Measurements from ENCODE around the gene LPP. TPM values are rescaled to one million over a fixed set of nuclear protein-coding genes. Genes with fewer than 3 reads are reported as not detected.
"Not testable (repeated sequence)": the region's sequence is repeated elsewhere in the genome, so short reads cannot be mapped to it uniquely, and the experiment has no call there.

The LPP gene
- total RNA-seq, 1 donor from 2014 or later = 114 TPM

- ATAC-seq = no peak
- intact Hi-C loops (cut with DNase I) = no loop called here
- DNase-seq (ENCODE audit: missing footprints) = no peak
These were observed 254.9 kb downstream of the LPP start for GRCh38 chr3:188408831-188409230.

DNA sequence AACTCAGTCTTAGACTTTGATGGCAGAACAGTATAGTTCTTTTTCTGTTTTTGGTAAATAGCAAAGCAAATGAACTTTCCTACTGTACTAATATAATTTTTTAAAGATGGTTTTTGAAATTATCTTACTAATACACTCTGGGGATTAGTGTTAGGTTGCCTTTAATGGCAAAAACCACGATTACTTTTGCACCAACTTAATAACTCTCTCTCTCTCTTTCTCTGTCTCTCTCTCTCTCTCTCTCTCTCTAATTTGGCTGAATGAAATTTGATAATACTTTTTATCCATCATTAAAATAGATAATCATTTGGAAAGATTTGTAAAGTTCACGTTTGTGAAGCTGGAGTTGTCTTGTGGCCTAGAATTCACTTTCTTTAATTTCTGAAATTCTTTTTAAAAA lies 257.8 kb downstream of the LPP start:
- intact Hi-C loops (cut with DNase I) = no loop called here
- no peak for ATAC-seq
- DNase-seq (ENCODE audit: missing footprints) = no peak

- ATAC-seq (no peak), DNase-seq (ENCODE audit: missing footprints) (no peak)
- intact Hi-C loops (cut with DNase I) = no loop called here
These were observed 261.2 kb downstream of the LPP start for GRCh38 chr3:188415196-188415595.

DNA sequence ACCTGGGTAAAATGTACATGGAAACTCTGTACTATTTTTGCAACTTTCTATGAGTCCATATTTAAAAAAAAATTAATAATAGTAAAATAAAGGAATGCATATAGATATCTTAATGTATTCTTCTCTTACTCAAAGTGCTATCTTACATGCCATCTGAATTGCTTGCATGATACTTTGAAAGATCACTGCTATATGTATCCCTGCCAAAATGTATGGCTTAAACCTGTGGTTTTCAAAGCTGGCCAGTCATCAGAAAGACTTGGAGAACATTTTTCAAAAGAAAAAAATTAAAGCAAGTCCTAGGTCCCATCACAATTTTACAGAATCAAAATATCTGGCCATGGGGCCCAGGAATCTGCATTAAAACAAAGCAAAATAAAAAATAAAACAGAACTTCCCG lies 262.1 kb downstream of the LPP start:
- no peak for ATAC-seq
- DNase-seq (ENCODE audit: missing footprints) = no peak
- intact Hi-C loops (cut with DNase I) = no loop called here

DNA sequence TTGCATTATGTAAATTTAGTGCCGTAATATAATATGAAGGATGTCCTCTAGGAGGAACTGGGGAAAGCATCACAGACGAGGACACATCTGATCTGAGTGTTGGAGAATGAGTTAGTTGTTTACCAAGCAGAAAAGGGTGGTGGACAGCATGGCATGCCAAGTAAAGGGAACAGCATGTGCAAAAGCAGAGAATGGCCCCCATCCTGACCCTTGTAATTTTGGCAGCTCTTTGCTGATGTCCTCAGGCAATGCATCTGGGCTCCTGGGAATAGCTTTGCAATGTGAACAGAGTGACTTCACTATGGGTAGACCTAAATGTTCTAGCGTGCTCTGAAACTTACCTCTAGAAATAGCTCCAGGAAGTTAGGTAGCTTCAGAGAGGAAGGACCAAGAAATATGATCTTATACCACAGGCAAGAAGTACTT lies 263.3 kb downstream of the LPP start:
- ATAC-seq = peak; percentile 69
- intact Hi-C loops (cut with DNase I) = no loop called here
- no peak for DNase-seq (ENCODE audit: missing footprints)

- intact Hi-C loops (cut with DNase I) = no loop called here
- no peak for ATAC-seq
- DNase-seq (ENCODE audit: missing footprints) = no peak
These were observed 263.8 kb downstream of the LPP start for GRCh38 chr3:188417766-188418165.

DNA sequence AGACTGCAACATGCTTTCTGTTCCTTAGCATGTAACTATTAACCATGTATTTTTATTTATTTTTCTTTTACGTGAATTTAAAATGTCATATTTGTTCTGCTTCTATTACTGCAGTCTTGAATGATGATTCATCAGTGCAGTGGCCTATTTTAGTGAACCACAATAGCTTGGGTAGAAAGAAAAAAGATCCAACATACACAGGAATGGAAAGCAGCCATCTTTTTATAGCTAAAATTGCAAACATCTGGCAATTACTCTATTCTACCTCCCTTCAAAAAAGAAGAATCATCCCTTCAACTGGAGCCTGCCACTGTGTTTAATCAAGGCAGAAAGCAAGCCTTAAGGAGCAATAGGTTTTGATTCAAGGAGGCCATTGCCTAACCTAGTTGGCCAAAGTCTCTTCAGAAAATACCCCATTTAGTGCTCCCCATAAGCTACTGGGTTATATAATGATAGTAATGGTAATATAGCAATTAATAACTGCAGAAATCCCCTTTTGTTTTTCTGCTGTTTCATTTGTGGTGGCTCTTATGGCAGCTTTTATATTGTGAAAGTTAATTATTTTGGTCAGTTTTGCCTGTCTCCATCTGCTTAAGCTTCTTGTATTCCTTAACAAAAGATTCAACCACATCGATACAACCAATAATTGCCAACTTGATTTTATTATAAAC lies 267.3 kb downstream of the LPP start:
- DNase-seq (ENCODE audit: missing footprints) (no peak), ATAC-seq (no peak)
- intact Hi-C loops (cut with DNase I) = no loop called here

DNA sequence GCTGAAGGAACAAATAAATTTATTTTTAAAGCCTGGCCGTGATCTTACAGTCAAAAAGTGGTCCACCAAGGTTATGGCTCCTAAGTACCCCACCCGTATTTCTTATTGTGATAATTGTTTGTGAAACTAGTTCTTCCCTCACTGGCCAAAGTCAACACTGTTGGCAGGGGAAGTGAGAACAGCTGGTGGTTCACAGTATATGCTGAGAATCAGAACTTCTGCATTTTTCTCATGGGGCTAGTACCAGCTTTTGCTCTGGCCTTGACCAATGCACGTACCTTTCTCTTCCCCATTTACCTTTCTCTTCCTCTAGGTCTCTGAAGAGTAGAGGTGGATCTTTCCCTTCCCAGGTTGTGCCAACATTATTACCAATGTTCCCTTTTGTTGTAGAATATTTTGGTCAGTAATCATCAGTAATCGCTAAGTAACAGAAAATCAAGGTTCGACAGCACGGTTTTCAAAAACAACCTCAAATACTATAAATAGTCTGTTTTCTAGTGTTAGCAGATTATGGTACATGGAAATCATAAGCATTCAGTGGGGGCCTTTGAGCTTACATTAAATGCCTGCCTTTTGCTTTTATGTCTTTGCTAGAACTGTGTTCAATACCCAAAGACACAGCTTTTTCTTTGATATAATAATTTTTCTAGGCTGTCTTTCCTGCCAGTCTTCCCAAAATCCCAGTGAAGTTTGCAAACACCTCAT lies 268.0 kb downstream of the LPP start:
- DNase-seq (ENCODE audit: missing footprints) = no peak
- intact Hi-C loops (cut with DNase I) = no loop called here
- ATAC-seq = peak; percentile 75

DNA sequence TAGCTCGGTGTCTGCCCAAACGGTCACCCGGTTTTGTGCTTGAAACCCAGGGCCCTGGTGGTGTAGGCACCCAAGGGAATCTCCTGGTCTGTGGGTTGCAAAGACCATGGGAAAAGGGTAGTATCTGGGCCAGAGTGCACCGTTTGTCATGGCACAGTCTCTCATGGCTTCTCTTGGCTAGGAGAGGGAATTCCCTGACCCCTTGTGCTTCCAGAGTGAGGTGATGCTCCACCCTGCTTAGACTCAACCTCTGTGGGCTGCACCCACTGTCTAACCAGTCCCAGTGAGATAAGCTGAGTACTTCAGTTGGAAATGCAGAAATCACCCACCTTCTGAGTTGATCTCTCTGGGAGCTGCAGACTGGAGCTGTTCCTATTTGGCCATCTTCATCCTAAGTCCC lies 274.0 kb downstream of the LPP start:
- DNase-seq (ENCODE audit: missing footprints); ATAC-seq; intact Hi-C loops (cut with DNase I): not testable (repeated sequence)

GRCh38 chr3:188431040-188431439 lies 277.1 kb downstream of the LPP start:
- ATAC-seq (no peak), DNase-seq (ENCODE audit: missing footprints) (no peak)
- intact Hi-C loops (cut with DNase I) = no loop called here

- intact Hi-C loops (cut with DNase I) = no loop called here
- DNase-seq (ENCODE audit: missing footprints) (no peak), ATAC-seq (no peak)
These were observed 277.6 kb downstream of the LPP start for GRCh38 chr3:188431553-188431952.

GRCh38 chr3:188432802-188433520 lies 279.0 kb downstream of the LPP start:
- ATAC-seq (peak; percentile 73), DNase-seq (ENCODE audit: missing footprints) (no peak)
- intact Hi-C loops (cut with DNase I) = no loop called here

DNA sequence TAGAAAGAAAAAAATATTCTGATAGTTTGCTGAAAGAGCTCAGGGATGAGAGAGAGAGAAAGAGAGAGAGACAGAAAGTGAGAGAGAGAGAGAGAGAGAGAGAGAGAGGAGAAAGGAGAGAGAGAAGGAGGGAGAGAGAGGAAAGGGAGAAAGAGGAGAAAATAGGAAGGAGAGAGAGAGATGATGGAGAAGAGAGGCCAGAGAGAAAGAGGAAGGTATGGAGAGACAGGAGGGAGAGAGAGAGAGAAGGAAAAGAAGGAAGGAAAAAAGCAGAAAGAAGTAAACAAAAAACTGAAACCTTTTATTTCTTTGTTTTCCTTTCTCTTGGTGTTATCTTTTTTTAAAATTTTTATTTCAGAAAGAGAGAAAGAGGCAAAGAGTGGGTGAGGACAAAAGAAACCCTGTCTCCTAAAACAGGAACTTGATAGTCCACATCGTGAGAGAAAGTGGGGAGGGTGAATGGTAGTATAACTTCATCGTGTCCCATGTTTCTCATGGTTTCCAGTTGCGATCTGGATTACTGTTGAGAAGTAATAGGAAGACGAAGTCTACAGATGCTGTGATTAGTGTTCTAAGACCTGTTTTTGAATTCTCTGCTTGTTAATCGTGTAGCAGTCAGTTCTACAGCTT lies 279.7 kb downstream of the LPP start:
- DNase-seq (ENCODE audit: missing footprints) (no peak), ATAC-seq (no peak)
- intact Hi-C loops (cut with DNase I) = no loop called here

GRCh38 chr3:188434594-188434993 lies 280.6 kb downstream of the LPP start:
- intact Hi-C loops (cut with DNase I) = no loop called here
- DNase-seq (ENCODE audit: missing footprints) = no peak
- ATAC-seq = no peak

DNA sequence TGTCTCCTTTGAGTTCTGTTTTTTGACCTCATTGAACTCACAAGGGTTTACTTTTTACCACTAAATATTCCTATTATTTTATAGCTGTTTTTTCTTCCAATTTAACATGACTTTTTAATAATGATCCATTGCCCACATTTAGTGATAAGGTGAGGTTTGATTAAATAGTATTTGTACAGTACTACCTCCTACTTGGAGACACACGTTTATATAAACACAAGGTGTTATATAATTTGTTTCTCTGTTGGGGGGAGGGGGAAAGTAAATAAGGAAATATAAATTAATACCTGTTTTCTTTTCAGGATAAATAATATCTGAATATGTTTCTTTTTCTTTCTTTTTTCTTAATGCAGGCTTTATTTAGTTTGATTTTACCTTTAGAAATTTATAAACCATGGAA lies 281.3 kb downstream of the LPP start:
- DNase-seq (ENCODE audit: missing footprints) (no peak), ATAC-seq (no peak)
- intact Hi-C loops (cut with DNase I) = no loop called here

DNA sequence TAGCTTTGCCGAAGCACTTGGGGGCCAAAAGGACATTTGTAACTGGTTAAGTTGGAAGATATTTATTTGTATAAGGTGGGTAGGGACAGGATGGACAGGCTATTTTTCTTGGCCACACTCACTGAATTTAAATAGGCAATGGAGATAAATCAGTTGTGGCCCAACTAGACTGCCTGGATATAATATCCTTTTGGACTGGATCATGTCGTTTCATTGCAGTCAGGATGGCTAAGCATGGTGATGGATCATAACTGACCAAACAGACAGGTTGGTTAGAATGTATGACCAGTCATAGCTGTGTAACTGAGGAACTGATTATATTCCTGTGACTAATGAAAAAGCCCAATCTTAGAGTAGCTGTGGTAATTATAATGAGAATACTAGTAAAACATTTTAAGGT lies 284.0 kb downstream of the LPP start:
- intact Hi-C loops (cut with DNase I) = no loop called here
- DNase-seq (ENCODE audit: missing footprints) (no peak), ATAC-seq (no peak)

DNA sequence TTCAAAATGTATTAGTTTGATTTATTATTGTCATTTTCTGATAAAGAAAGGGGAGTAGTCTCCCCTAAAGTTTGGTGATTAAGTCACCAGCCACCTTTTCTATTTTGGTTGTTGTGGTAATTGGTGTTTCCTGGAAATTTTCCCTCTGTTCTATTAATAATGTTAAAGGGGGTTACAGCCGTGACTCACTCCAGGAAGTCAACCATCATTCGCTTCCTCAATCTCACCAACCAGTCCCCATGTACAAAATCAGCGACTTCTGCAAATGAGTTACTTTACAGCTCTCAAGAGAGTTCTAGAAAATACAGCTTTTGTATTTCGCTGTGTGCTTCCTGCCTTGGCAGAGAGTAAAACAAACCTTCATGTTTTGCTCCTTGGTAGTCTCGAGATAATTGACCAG lies 285.1 kb downstream of the LPP start:
- intact Hi-C loops (cut with DNase I) = no loop called here
- ATAC-seq = peak; percentile 52
- DNase-seq (ENCODE audit: missing footprints) = no peak

- intact Hi-C loops (cut with DNase I) = no loop called here
- DNase-seq (ENCODE audit: missing footprints) = no peak
- no peak for ATAC-seq
These were observed 286.5 kb downstream of the LPP start for GRCh38 chr3:188440340-188440972.

- ATAC-seq (no peak), DNase-seq (ENCODE audit: missing footprints) (no peak)
- intact Hi-C loops (cut with DNase I) = no loop called here
These were observed 288.5 kb downstream of the LPP start for GRCh38 chr3:188442430-188442829.

Data from Right ventricle myocardium inferior (tissue), 1 donor.